Loucy (cell line): ENCODE results near the gene SLITRK1.

Experiments used
- CTCF ChIP-seq: fragments of 200-600 bp; sonication (generic); conservative IDR thresholded peaks from 2 replicates; pipeline ENCODE4 v1.5.1; 2014; ENCODE audit warnings: mild to moderate bottlenecking, antibody characterized with exemption, low read length
- EZH2phosphoT487 ChIP-seq: fragments of 200-600 bp; IDR thresholded peaks from 2 replicates; pipeline ENCODE4 v1.6.1; 2018; ENCODE audit warnings: antibody characterized with exemption, mild to moderate bottlenecking, moderate library complexity, borderline replicate concordance

- TF ChIP-seq CTCF (no peak), EZH2phosphoT487 (no peak)
These were observed 25.1 kb upstream of the SLITRK1 start for GRCh38 chr13:83907196-83907989.
